Activated B cell treated with CpG ODN at 0.5 μM for 24 hours (primary cell): Measurements from ENCODE around the gene C17orf67. TPM values are rescaled to one million over a fixed set of nuclear protein-coding genes. Genes with fewer than 3 reads are reported as not detected.

Source experiments
- ATAC-seq: fragments of 200-7000 bp; cut with Tn5 transposase; one replicate; pipeline ENCODE4 v1.10.0; 2021; ENCODE audit warnings: low read depth, mild to moderate bottlenecking, moderate library complexity
- CTCF ChIA-PET: fragments of 350-600 bp; sonication (Branson Sonifier 250); formaldehyde crosslinking; loops from one replicate; lab custom pipeline; 2021; ENCODE audit warnings: antibody characterized with exemption; lab: Charles Lee
- POLR2A ChIA-PET: fragments of 350-600 bp; sonication (Branson Sonifier 250); formaldehyde crosslinking; loops from one replicate; lab custom pipeline; 2021; ENCODE audit warnings: antibody characterized with exemption; lab: Charles Lee
- DNase-seq: peaks from one replicate; pipeline ENCODE4 v3.0.0; 2022
- H3K27ac Mint-ChIP-seq: one replicate; pipeline ENCODE4 v1.8.0; 2020; ENCODE audit warnings: mixed read lengths
- H3K27me3 Mint-ChIP-seq: one replicate; pipeline ENCODE4 v1.8.0; 2021; ENCODE audit warnings: mixed read lengths
- H3K36me3 Mint-ChIP-seq: one replicate; pipeline ENCODE4 v1.8.0; 2021; ENCODE audit warnings: low read depth, mixed read lengths
- H3K4me1 Mint-ChIP-seq: one replicate; pipeline ENCODE4 v1.8.0; 2021; ENCODE audit warnings: mixed read lengths
- H3K4me3 Mint-ChIP-seq: one replicate; pipeline ENCODE4 v1.8.0; 2020; ENCODE audit warnings: mild to moderate bottlenecking, mixed read lengths
- H3K9me3 Mint-ChIP-seq: one replicate; pipeline ENCODE4 v1.8.0; 2020; ENCODE audit warnings: mixed read lengths
- CTCF ChIP-seq: fragments of 200-600 bp; IDR thresholded peaks from one replicate; pipeline ENCODE4 v1.8.0; 2022; ENCODE audit warnings: antibody characterized with exemption, mild to moderate bottlenecking
- intact Hi-C: fragments of 100-400 bp; cut with micrococcal nuclease; formaldehyde crosslinking; loops from one replicate; pipeline ENCODE4 v1.15.1; 2024
- total RNA-seq: library from RNA; stranded (reverse); gene quantifications from 2 replicates; pipeline ENCODE4 v1.2.3, GENCODE V29; 2022

The C17orf67 gene
- total RNA-seq, 1 donor from 2014 or later: 4.0 TPM

- Mint-ChIP-seq H3K27ac (no peak overlapping the region), H3K27me3 (no peaks in the 10 kb centered on the region), H3K36me3 (peaks cover 10% of the 10 kb centered on the region), H3K4me3 (no peak overlapping the region), H3K4me1 (peaks cover 4% of the 10 kb centered on the region), H3K9me3 (no peaks in the 10 kb centered on the region)
- no peak for ATAC-seq
- no peak for DNase-seq
- CTCF ChIA-PET: interaction anchor here (1.8 kb wide), 1 partner anchor 116 kb away, joined by 6 read pairs; no protein-coding TSS in a partner anchor
- intact Hi-C loops: no loop called here
- TF ChIP-seq CTCF: no peak
- POLR2A ChIA-PET: no interaction called here
Observed at GRCh38 chr17:56823848-56824247, 9.9 kb downstream of the C17orf67 start.

DNA sequence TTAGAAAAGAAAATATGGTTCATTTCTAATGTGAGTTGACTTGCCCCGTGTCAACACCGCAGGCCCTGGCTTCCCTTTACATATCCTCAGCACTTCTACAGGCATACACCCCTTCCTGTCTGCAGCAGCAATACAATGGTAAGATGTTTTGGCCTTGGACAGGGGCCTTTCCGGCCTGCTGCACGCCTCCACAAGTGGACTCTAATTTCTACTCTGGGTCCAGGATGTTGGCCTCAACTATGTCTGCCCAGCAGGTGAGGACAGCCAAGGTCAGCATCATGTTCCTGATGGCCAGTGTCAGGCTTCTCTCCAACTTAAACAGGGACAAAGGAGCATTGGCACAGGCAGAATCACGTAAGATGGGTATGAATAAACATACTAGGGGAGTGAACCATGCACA lies 11.0 kb downstream of the C17orf67 start:
- Mint-ChIP-seq H3K36me3 (peaks cover 6% of the 10 kb centered on the region), H3K4me1 (peaks cover 4% of the 10 kb centered on the region), H3K27me3 (no peaks in the 10 kb centered on the region), H3K27ac (no peak overlapping the region), H3K9me3 (no peaks in the 10 kb centered on the region), H3K4me3 (no peak overlapping the region)
- intact Hi-C loops: no loop called here
- POLR2A ChIA-PET: no interaction called here
- no peak for TF ChIP-seq CTCF
- CTCF ChIA-PET: interaction anchor here (7.8 kb wide), 1 partner anchor 119 kb away, joined by 112 read pairs; no protein-coding TSS in a partner anchor
- no peak for DNase-seq
- no peak for ATAC-seq

- DNase-seq (no peak), ATAC-seq (no peak)
- Mint-ChIP-seq H3K27ac (no peak overlapping the region), H3K27me3 (no peaks in the 10 kb centered on the region), H3K9me3 (no peaks in the 10 kb centered on the region), H3K36me3 (peaks cover 4% of the 10 kb centered on the region), H3K4me3 (no peak overlapping the region), H3K4me1 (peaks cover 4% of the 10 kb centered on the region)
- intact Hi-C loops: no loop called here
- POLR2A ChIA-PET: interaction anchor here (1.4 kb wide), 1 partner anchor 11 kb away, joined by 5 read pairs; the partner anchor contains the start of genes C17orf67 and DGKE
- no peak for TF ChIP-seq CTCF
- CTCF ChIA-PET: interaction anchor here (0.6 to 7.8 kb wide), 3 partner anchors 41 to 225 kb away, joined by 3 to 112 read pairs (median 3); no protein-coding TSS in a partner anchor
Observed at GRCh38 chr17:56821847-56822534, 11.7 kb downstream of the C17orf67 start.

DNA sequence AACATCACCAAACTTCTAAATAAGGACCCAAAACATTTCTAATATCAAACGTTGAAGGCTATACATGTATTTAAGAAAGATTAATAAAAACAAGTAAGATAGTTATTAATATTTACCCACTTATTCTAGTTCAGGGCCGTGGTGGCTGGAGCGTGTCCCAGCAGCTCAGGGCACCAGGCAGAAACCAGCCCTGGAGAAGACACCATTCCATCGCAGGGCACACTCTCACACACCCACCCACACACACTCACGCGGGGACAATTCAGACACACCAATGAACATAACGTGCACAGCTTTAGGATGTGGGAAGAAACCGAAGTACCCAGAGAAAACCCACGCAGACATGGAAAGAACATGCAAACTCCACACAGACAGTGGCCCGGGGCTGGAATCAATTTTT lies 13.5 kb downstream of the C17orf67 start:
- H3K27me3 Mint-ChIP-seq: no peaks in the 10 kb centered on the region
- POLR2A ChIA-PET: interaction anchor here (0.9 kb wide), 1 partner anchor 119 kb away, joined by 4 read pairs; no protein-coding TSS in a partner anchor
- peaks cover 2% of the 10 kb centered on the region for H3K36me3 Mint-ChIP-seq
- H3K27ac Mint-ChIP-seq: no peak overlapping the region
- TF ChIP-seq CTCF: no peak
- no peaks in the 10 kb centered on the region for H3K9me3 Mint-ChIP-seq
- H3K4me3 Mint-ChIP-seq: no peak overlapping the region
- CTCF ChIA-PET: interaction anchor here (0.6 to 7.8 kb wide), 26 partner anchors 8 to 143 kb away, joined by 3 to 112 read pairs (median 4); partner anchors contain the start of genes COIL and DGKE
- H3K4me1 Mint-ChIP-seq: peaks cover 4% of the 10 kb centered on the region
- DNase-seq (no peak), ATAC-seq (no peak)
- intact Hi-C loops: no loop called here
